Nephron progenitor cell (in vitro differentiated cells): ENCODE measurements around the gene RRP12.
A peak's percentile ranks its signal among the peaks of the same experiment; 100 is the strongest.
"Not testable (repeated sequence)": the region's sequence is repeated elsewhere in the genome, so short reads cannot be mapped to it uniquely, and the experiment has no call there.

ENCODE experiments used
- DNase-seq: peaks from one replicate; pipeline ENCODE4 v3.0.0; 2021
- H3K27ac Mint-ChIP-seq: 2 replicates; pipeline ENCODE4 v1.8.0; 2021; ENCODE audit warnings: mild to moderate bottlenecking, moderate library complexity, mixed read lengths
- H3K27me3 Mint-ChIP-seq: 2 replicates; pipeline ENCODE4 v1.8.0; 2021; ENCODE audit warnings: mild to moderate bottlenecking, low read depth, mixed read lengths; ENCODE audit not compliant: poor library complexity
- H3K36me3 Mint-ChIP-seq: 2 replicates; pipeline ENCODE4 v1.8.0; 2021; ENCODE audit warnings: low read depth, mixed read lengths
- H3K4me1 Mint-ChIP-seq: 2 replicates; pipeline ENCODE4 v1.8.0; 2021; ENCODE audit warnings: mixed read lengths
- H3K4me3 Mint-ChIP-seq: 2 replicates; pipeline ENCODE4 v1.8.0; 2021; ENCODE audit warnings: mild to moderate bottlenecking, moderate library complexity, mixed read lengths
- H3K9me3 Mint-ChIP-seq: 2 replicates; pipeline ENCODE4 v1.8.0; 2021; ENCODE audit warnings: mild to moderate bottlenecking, moderate library complexity, mixed read lengths
- TF ChIP-seq, protein P1 (sequence below): fragments of 200-600 bp; sonication (generic); IDR thresholded peaks from 2 replicates; pipeline ENCODE4 v1.5.0; 2021; ENCODE audit warnings: antibody characterized with exemption

Gene RRP12

GRCh38 chr10:97356318-97356914, 44.7 kb downstream of the RRP12 start:
- DNase-seq, result no peak

GRCh38 chr10:97355571-97355975, 45.6 kb downstream of the RRP12 start:
- Mint-ChIP-seq H3K9me3 (no peaks in the 10 kb centered on the region), H3K27me3 (peaks cover 6% of the 10 kb centered on the region), H3K4me3 (no peak overlapping the region), H3K27ac (peak overlapping the region; percentile 84), H3K4me1 (peaks cover 6% of the 10 kb centered on the region), H3K36me3 (peaks cover 21% of the 10 kb centered on the region)
- DNase-seq, result no peak
- TF ChIP-seq, protein P1, sequence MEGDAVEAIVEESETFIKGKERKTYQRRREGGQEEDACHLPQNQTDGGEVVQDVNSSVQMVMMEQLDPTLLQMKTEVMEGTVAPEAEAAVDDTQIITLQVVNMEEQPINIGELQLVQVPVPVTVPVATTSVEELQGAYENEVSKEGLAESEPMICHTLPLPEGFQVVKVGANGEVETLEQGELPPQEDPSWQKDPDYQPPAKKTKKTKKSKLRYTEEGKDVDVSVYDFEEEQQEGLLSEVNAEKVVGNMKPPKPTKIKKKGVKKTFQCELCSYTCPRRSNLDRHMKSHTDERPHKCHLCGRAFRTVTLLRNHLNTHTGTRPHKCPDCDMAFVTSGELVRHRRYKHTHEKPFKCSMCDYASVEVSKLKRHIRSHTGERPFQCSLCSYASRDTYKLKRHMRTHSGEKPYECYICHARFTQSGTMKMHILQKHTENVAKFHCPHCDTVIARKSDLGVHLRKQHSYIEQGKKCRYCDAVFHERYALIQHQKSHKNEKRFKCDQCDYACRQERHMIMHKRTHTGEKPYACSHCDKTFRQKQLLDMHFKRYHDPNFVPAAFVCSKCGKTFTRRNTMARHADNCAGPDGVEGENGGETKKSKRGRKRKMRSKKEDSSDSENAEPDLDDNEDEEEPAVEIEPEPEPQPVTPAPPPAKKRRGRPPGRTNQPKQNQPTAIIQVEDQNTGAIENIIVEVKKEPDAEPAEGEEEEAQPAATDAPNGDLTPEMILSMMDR, result peak; percentile 25

More at GRCh38 chr10:97356318-97356914, 44.7 kb downstream of the RRP12 start:
- no peaks in the 10 kb centered on the region for H3K9me3 Mint-ChIP-seq
- peak overlapping the region; percentile 84 for H3K27ac Mint-ChIP-seq
- H3K36me3 Mint-ChIP-seq, result peaks cover 25% of the 10 kb centered on the region
- H3K4me3 Mint-ChIP-seq, result no peak overlapping the region
- TF ChIP-seq, protein P1, result no peak
- H3K4me1 Mint-ChIP-seq, result peaks cover 6% of the 10 kb centered on the region
- peaks cover 6% of the 10 kb centered on the region for H3K27me3 Mint-ChIP-seq

GRCh38 chr10:97353945-97354344, 47.2 kb downstream of the RRP12 start:
- no peak overlapping the region for H3K4me3 Mint-ChIP-seq
- peaks cover 6% of the 10 kb centered on the region for H3K27me3 Mint-ChIP-seq
- no peak for DNase-seq
- TF ChIP-seq, protein P1, result no peak
- peaks cover 6% of the 10 kb centered on the region for H3K4me1 Mint-ChIP-seq
- H3K27ac Mint-ChIP-seq, result no peak overlapping the region
- H3K9me3 Mint-ChIP-seq, result no peaks in the 10 kb centered on the region
- peaks cover 14% of the 10 kb centered on the region for H3K36me3 Mint-ChIP-seq

GRCh38 chr10:97349752-97350513, 51.2 kb downstream of the RRP12 start:
- Mint-ChIP-seq H3K27ac (no peak overlapping the region), H3K27me3 (no peaks in the 10 kb centered on the region), H3K4me1 (no peaks in the 10 kb centered on the region), H3K9me3 (no peaks in the 10 kb centered on the region), H3K4me3 (no peak overlapping the region), H3K36me3 (no peaks in the 10 kb centered on the region)
- DNase-seq, result no peak
- TF ChIP-seq, protein P1, result no peak

DNA sequence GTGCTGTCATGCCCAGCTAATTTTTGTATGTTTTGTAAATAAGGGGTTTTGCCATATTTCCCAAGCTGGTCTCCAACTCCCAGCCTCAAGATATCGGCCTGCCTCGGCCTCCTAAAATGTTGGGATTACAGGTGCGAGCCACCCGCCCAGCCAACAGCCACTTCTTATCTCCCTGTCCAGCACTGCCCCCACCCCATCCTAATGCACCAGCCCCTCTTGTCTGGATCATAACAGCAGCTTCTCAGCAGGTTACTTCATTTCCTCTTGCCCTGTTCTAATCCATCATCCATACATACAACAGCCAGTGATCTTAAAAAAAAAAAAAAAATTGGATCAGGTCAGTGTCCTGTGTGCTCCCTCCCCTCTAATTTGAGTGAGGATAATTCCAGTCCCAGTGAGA, 53.8 kb downstream of the RRP12 start:
- H3K4me3 Mint-ChIP-seq, result no peak overlapping the region
- no peaks in the 10 kb centered on the region for H3K9me3 Mint-ChIP-seq
- H3K4me1 Mint-ChIP-seq, result no peaks in the 10 kb centered on the region
- TF ChIP-seq, protein P1, result no peak
- no peaks in the 10 kb centered on the region for H3K36me3 Mint-ChIP-seq
- H3K27me3 Mint-ChIP-seq, result peaks cover 12% of the 10 kb centered on the region
- H3K27ac Mint-ChIP-seq, result no peak overlapping the region
- no peak for DNase-seq

GRCh38 chr10:97343664-97344063, 57.5 kb downstream of the RRP12 start:
- H3K27me3 Mint-ChIP-seq, result peaks cover 26% of the 10 kb centered on the region
- not testable (repeated sequence) for H3K4me3 Mint-ChIP-seq, H3K27ac Mint-ChIP-seq, DNase-seq, H3K36me3 Mint-ChIP-seq, H3K9me3 Mint-ChIP-seq, H3K4me1 Mint-ChIP-seq
